Adrenal gland (tissue), 12 donors: ENCODE results near the gene SMAD9. TPM values are rescaled to one million over a fixed set of nuclear protein-coding genes. Genes with fewer than 3 reads are reported as not detected.

Source experiments
- DNase-seq, 7 donors: peaks; one replicate each; pipeline ENCODE4 v3.0.0-alpha.2; 2019 to 2020
- H3K27ac ChIP-seq, 5 donors: fragments of 200-600 bp; sonication (generic) in 4 of 5; 1 replicate in 3 of 5; 2 replicates in 2 of 5; pipeline versions ENCODE4 v1.5.1 to v1.8.0; 2016 to 2020; ENCODE audit warnings: mild to moderate bottlenecking in 1 of 5
- H3K27me3 ChIP-seq: fragments of 200-600 bp; 2 replicates; pipeline ENCODE4 v1.8.0; 2021
- H3K36me3 ChIP-seq, 2 donors: fragments of 200-600 bp; replicated peaks in 1 of 2; 1 replicate in 1 of 2; 2 replicates in 1 of 2; pipeline versions ENCODE4 v1.5.1 to v1.8.0; 2018 to 2022
- H3K4me1 ChIP-seq, 2 donors: fragments of 200-600 bp; replicated peaks in 1 of 2; 1 replicate in 1 of 2; 2 replicates in 1 of 2; pipeline versions ENCODE4 v1.5.1 to v1.8.0; 2018 to 2021
- H3K4me3 ChIP-seq, 4 donors: fragments of 200-600 bp; sonication (generic) in 3 of 4; one replicate each; pipeline ENCODE4 v1.5.1; 2016 to 2018
- H3K9me3 ChIP-seq, 3 donors: fragments of 200-600 bp; sonication (generic) in 1 of 3; replicated peaks in 1 of 3; 1 replicate in 2 of 3; 2 replicates in 1 of 3; pipeline versions ENCODE4 v1.5.1 to v1.8.0; 2016 to 2021
- POLR2A ChIP-seq, 2 donors: fragments of 450-650 bp; IDR thresholded peaks; one replicate each; pipeline ENCODE4 v1.6.1; 2017; ENCODE audit warnings: antibody characterized with exemption in 2 of 2, mild to moderate bottlenecking in 2 of 2, moderate library complexity in 1 of 2
- WGBS, 4 donors: extraction: QIAGEN DNeasy Blood & Tissue Kit in 2 of 4; methylation state at CpG; one replicate each; pipeline versions ENCODE4 v1.1.5 to v1.1.7; 2013 to 2017; 5-methylcytosine and 5-hydroxymethylcytosine counted together
- intact Hi-C, 2 donors: fragments of 100-400 bp; cut with DNase I; formaldehyde crosslinking; loops; one replicate each; pipeline versions ENCODE4 v1.14.1 to v1.15.0; 2022 to 2023
- polyA plus RNA-seq, 3 donors: library from polyadenylated mRNA; stranded (reverse); fragments of 200-250 nt in 2 of 3; fragments of 350-450 nt in 1 of 3; fragmentation: Illumina TruSeq in 1 of 3; extraction: RNeasy Lipid Tissue Mini Kit (QIAGEN cat#74804) in 1 of 3; gene quantifications; one replicate each; pipeline ENCODE4 v1.2.3, GENCODE V29; 2013 to 2014
- total RNA-seq, 9 donors: library from RNA; depleted of rRNA in 4 of 9; stranded (reverse); fragments of >200 nt in 4 of 9; fragments of 120-200 nt in 1 of 9; fragmentation: NEBNext Ultra II Directional in 1 of 9; extraction: Animal tissue kit (Norgen Biotek cat#: 25700) in 1 of 9; gene quantifications; one replicate each; pipeline versions ENCODE4 v1.1.0 to v1.2.4, GENCODE V29; 2013 to 2023
- TF ChIP-seq, protein P1 (sequence below), 6 experiments: fragments of 450-650 bp in 4 of 6; fragments of 200-600 bp in 2 of 6; sonication (generic) in 1 of 6; IDR thresholded peaks; 1 replicate in 5 of 6; 2 replicates in 1 of 6; pipeline versions ENCODE4 v1.5.1 to v1.8.0; 2016 to 2021; ENCODE audit warnings: antibody characterized with exemption in 6 of 6, mild to moderate bottlenecking in 2 of 6, moderate library complexity in 1 of 6
- donor health status: healthy with polysubstance abuse.
- donor health status: Bipolar disorder and iron deficiency.
- donor health status: DM: yes; HTN: yes; CAD: no.
- donor health status: DM: no; HTN: no; CAD: no.
- donor health status: DM: no; HTN: no; CAD: no.
- donor health status: DM: yes; HTN: yes; CAD: no.

SMAD9 gene
- total and polyA plus RNA-seq, 12 donors = 0.88 to 4.5 (median 3.1) TPM

DNA sequence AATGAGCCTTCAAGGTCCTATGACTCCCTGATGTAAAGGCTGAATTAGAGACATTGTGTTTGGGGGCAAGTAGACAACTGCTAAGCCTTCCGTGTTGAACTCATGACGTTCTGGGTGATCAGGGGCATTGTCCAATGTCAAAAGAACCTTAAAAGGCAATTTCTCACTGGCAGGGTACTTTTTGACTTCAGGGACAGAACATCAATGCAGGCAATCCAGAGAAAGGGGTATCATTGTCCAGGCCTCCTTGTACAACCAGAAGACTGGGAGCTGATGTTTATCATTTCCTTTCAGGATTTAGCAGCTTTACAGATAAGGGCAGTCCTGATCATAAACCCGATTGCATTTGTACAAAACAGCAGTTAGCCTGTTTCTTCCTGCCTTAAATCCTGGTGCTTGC is 25.0 kb upstream of the SMAD9 start:
- H3K9me3 ChIP-seq = no peaks in the 10 kb centered on the region
- H3K36me3 ChIP-seq = peaks cover 0 to 4% of the 10 kb centered on the region in 2 donors
- DNase-seq = no peak
- no peak overlapping the region for H3K4me3 ChIP-seq
- no peak overlapping the region for H3K27ac ChIP-seq
- H3K27me3 ChIP-seq = no peaks in the 10 kb centered on the region
- intact Hi-C loops = no loop called here
- TF ChIP-seq POLR2A (IDR thresholded peaks at IDR 0.05) = no peak
- TF ChIP-seq, protein P1, sequence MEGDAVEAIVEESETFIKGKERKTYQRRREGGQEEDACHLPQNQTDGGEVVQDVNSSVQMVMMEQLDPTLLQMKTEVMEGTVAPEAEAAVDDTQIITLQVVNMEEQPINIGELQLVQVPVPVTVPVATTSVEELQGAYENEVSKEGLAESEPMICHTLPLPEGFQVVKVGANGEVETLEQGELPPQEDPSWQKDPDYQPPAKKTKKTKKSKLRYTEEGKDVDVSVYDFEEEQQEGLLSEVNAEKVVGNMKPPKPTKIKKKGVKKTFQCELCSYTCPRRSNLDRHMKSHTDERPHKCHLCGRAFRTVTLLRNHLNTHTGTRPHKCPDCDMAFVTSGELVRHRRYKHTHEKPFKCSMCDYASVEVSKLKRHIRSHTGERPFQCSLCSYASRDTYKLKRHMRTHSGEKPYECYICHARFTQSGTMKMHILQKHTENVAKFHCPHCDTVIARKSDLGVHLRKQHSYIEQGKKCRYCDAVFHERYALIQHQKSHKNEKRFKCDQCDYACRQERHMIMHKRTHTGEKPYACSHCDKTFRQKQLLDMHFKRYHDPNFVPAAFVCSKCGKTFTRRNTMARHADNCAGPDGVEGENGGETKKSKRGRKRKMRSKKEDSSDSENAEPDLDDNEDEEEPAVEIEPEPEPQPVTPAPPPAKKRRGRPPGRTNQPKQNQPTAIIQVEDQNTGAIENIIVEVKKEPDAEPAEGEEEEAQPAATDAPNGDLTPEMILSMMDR (IDR thresholded peaks at IDR 0.05) = no peak
- no peaks in the 10 kb centered on the region for H3K4me1 ChIP-seq
- 36 to 57% (median 55%) methylated on average over 3 of the region's 3 CpGs for WGBS, 4 donors

DNA sequence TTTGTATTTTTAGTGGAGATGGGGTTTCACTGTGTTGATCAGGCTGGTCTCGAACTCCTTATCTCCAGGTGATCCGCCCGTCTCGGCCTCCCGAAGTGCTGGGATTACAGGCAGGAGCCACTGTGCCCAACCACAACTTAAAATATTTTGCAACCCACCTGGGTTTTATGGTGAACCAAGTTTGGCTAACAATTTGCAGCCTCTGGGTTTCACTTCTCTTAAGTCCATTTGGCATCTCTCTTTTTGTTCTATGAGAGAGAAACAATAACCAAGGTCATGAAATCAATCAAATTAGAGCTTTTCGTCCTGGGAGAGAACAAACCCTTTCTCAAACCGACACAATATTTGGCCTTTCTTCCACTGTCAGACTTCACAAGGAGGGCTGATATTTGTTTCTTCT is 5.6 kb upstream of the SMAD9 start:
- no peak overlapping the region for H3K27ac ChIP-seq
- WGBS, 4 donors = 59 to 66% (median 62%) methylated on average over 7 of the region's 7 CpGs
- peaks cover 0 to under 1% of the 10 kb centered on the region in 2 donors for H3K4me1 ChIP-seq
- H3K27me3 ChIP-seq = no peaks in the 10 kb centered on the region
- no peaks in the 10 kb centered on the region for H3K9me3 ChIP-seq
- intact Hi-C loops = no loop called here
- no peak overlapping the region for H3K4me3 ChIP-seq
- DNase-seq = no peak
- TF ChIP-seq, protein P1 (IDR thresholded peaks at IDR 0.05) = no peak
- TF ChIP-seq POLR2A (IDR thresholded peaks at IDR 0.05) = no peak
- no peaks in the 10 kb centered on the region for H3K36me3 ChIP-seq

DNA sequence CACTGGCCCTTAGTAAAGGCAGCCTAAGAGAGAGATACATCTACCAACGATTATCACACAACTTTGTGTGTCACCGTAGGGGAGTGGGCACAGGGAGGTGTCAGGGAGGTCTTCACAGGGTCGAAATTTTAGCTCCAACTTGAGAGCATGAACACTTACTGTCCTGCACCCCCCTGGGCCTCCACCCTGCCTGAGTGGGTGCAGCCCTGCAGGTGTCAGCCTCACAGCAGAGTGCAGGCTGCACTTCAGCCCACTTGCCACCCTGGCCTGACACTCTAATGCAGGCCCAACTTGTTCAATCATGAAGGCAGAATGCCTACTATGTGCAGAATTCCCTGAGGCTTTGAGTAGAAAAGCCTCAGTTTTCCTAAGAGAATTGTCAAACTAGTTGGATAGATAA is 4.0 kb upstream of the SMAD9 start:
- intact Hi-C loops = no loop called here
- no peaks in the 10 kb centered on the region for H3K9me3 ChIP-seq
- no peak for TF ChIP-seq POLR2A (IDR thresholded peaks at IDR 0.05)
- TF ChIP-seq, protein P1 (IDR thresholded peaks at IDR 0.05) = no peak
- 54 to 64% (median 62%) methylated on average over 3 of the region's 3 CpGs for WGBS, 4 donors
- H3K27me3 ChIP-seq = no peaks in the 10 kb centered on the region
- no peaks in the 10 kb centered on the region for H3K36me3 ChIP-seq
- peaks cover 4 to 6% of the 10 kb centered on the region in 2 donors for H3K4me1 ChIP-seq
- no peak overlapping the region for H3K4me3 ChIP-seq
- no peak for DNase-seq
- H3K27ac ChIP-seq = no peak overlapping the region

DNA sequence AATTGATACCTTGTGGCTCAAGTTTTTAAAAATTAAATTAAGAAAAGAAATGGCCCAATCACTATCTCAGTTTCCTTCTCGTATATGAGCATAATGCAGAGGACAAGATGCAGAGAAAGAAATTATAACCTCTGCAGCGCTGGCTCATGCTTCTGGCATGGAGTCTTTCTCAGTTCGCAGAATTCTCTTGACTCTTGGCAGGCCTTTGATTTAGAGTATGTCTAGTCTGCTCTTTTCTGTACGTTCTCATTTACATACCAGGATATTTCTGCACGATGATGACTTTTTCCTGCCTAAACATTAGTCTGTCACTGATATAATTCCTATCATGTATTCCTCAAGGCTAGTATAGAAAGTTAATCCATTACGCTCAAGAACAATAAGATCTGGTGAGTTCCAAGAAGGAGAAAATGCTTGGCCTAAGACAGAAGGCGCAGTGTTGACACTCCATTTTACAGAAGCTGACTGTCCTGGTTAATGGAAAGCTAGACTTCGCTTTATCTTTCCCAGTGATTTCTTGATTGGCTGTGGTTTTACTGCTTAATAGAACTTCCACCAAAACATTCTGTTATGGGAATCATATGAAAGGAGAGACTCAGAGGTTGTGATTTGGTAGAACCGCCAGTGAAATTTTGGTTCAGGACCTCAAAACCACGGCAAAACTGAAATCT is 1.7 kb upstream of the SMAD9 start:
- Histone ChIP-seq H3K9me3 (no peaks in the 10 kb centered on the region), H3K27ac (no peak overlapping the region)
- intact Hi-C loops = no loop called here

More for the DNA sequence above, 1.7 kb upstream of the SMAD9 start:
- Histone ChIP-seq H3K27me3 (no peaks in the 10 kb centered on the region), H3K4me3 (no peak overlapping the region), H3K4me1 (peaks cover 4 to 6% of the 10 kb centered on the region in 2 donors), H3K36me3 (no peaks in the 10 kb centered on the region)
- 78 to 85% (median 81%) methylated on average over 10 of the region's 10 CpGs for WGBS, 4 donors
- TF ChIP-seq POLR2A (IDR thresholded peaks at IDR 0.05) = no peak
- TF ChIP-seq, protein P1 (IDR thresholded peaks at IDR 0.05) = no peak
- DNase-seq = no peak
